Keratinocyte (primary cell): ENCODE measurements around the gene VAV2.

Source experiments
- CTCF ChIP-seq, 3 experiments: IDR thresholded peaks in 1 of 3; conservative IDR thresholded peaks in 1 of 3; optimal IDR thresholded peaks in 1 of 3; 2 replicates in 2 of 3; 3 replicates in 1 of 3; pipeline versions ENCODE3 to v1.5.1; 2011; ENCODE audit warnings: low read length in 3 of 3, mild to moderate bottlenecking in 3 of 3, moderate library complexity in 2 of 3, control low read depth in 1 of 3, inconsistent platforms in 1 of 3; ENCODE audit not compliant: insufficient read depth in 2 of 3; ENCODE audit errors: extremely low read depth in 1 of 3
- EZH2 ChIP-seq: IDR thresholded peaks from one replicate; pipeline ENCODE4 v1.6.1; 2012; ENCODE audit warnings: inconsistent platforms, mild to moderate bottlenecking, low read length, moderate library complexity

- TF ChIP-seq EZH2 (no peak), CTCF (optimal IDR thresholded peaks at IDR 0.05 in 1 of 3, IDR thresholded peaks at IDR 0.05 in 1 of 3, conservative IDR thresholded peaks at IDR 0.05 in 1 of 3; ENCODE audit: extremely low read depth in 1 of 3, insufficient read depth in 2 of 3, low read length in 3 of 3) (no peak)
These were observed 158.6 kb downstream of the VAV2 start for GRCh38 chr9:133833388-133834025.
